ENCODE data around the gene ANKS1B.
A peak's percentile ranks its signal among the peaks of the same experiment; 100 is the strongest.

Gene ANKS1B

GRCh38 chr12:99108924-99109323 is 875.8 kb downstream of the ANKS1B start:
- DNase-seq: no peak

GRCh38 chr12:99099786-99100185 is 885.0 kb downstream of the ANKS1B start:
- DNase-seq: no peak

GRCh38 chr12:99097171-99097570 is 887.6 kb downstream of the ANKS1B start:
- DNase-seq: no peak

GRCh38 chr12:99093166-99093565 is 891.6 kb downstream of the ANKS1B start:
- DNase-seq: no peak

- DNase-seq: no peak
Measured at GRCh38 chr12:99092100-99092851, 892.5 kb downstream of the ANKS1B start.

GRCh38 chr12:99087278-99087677 is 897.5 kb downstream of the ANKS1B start:
- DNase-seq: no peak

GRCh38 chr12:99079811-99080210 is 904.9 kb downstream of the ANKS1B start:
- DNase-seq: no peak

GRCh38 chr12:99068993-99069747 is 915.6 kb downstream of the ANKS1B start:
- DNase-seq: no peak

- DNase-seq: no peak
Measured at GRCh38 chr12:99067171-99067785, 917.5 kb downstream of the ANKS1B start.

GRCh38 chr12:99066726-99067125 is 918.0 kb downstream of the ANKS1B start:
- no peak for DNase-seq

GRCh38 chr12:99063182-99063581 is 921.6 kb downstream of the ANKS1B start:
- no peak for DNase-seq

- no peak for DNase-seq
Measured at GRCh38 chr12:99059824-99060511, 924.8 kb downstream of the ANKS1B start.

GRCh38 chr12:99057670-99058069 is 927.1 kb downstream of the ANKS1B start:
- no peak for DNase-seq

- no peak for DNase-seq
Measured at GRCh38 chr12:99056186-99056585, 928.5 kb downstream of the ANKS1B start.

- no peak for DNase-seq
Measured at GRCh38 chr12:99055299-99055698, 929.4 kb downstream of the ANKS1B start.

- DNase-seq: no peak
Measured at GRCh38 chr12:99054601-99055128, 930.1 kb downstream of the ANKS1B start.

- DNase-seq: no peak
Measured at GRCh38 chr12:99053616-99054362, 930.9 kb downstream of the ANKS1B start.

GRCh38 chr12:99049774-99050173 is 935.0 kb downstream of the ANKS1B start:
- no peak for DNase-seq

- no peak for DNase-seq
Measured at GRCh38 chr12:99045158-99045557, 939.6 kb downstream of the ANKS1B start.

- peak; percentile 14 for DNase-seq
Measured at GRCh38 chr12:99043319-99043914, 941.3 kb downstream of the ANKS1B start.

GRCh38 chr12:99042226-99042625 is 942.5 kb downstream of the ANKS1B start:
- DNase-seq: no peak

Measured in T-helper 9 cell (primary cell).